Neural progenitor cell (in vitro differentiated cells): ENCODE measurements around the gene FBXO10. TPM values are rescaled to one million over a fixed set of nuclear protein-coding genes. Genes with fewer than 3 reads are reported as not detected.
A peak's percentile ranks its signal among the peaks of the same experiment; 100 is the strongest.

ENCODE experiments used
- DNase-seq: peaks from one replicate; pipeline ENCODE4 v3.0.0-alpha.2; 2016; ENCODE audit warnings: low spot score
- H2AFZ ChIP-seq: fragments of 200-600 bp; sonication (generic); replicated peaks from 2 replicates; pipeline ENCODE4 v1.6.1; 2016; ENCODE audit warnings: antibody characterized with exemption
- H3F3A ChIP-seq: fragments of 200-600 bp; sonication (generic); 2 replicates; pipeline ENCODE4 v1.6.1; 2016; ENCODE audit warnings: antibody characterized with exemption, low read depth
- H3K27ac ChIP-seq: fragments of 200-600 bp; sonication (generic); 2 replicates; pipeline ENCODE4 v1.5.1; 2016; ENCODE audit warnings: mild to moderate bottlenecking
- H3K27me3 ChIP-seq: fragments of 200-600 bp; sonication (generic); 2 replicates; pipeline ENCODE4 v1.6.1; 2016; ENCODE audit warnings: mild to moderate bottlenecking, moderate library complexity
- H3K36me3 ChIP-seq: fragments of 200-600 bp; sonication (generic); 2 replicates; pipeline ENCODE4 v1.5.1; 2016
- H3K4me1 ChIP-seq: fragments of 200-600 bp; sonication (generic); 2 replicates; pipeline ENCODE4 v1.6.1; 2016; ENCODE audit warnings: mixed run types
- H3K4me2 ChIP-seq: fragments of 200-600 bp; sonication (generic); 2 replicates; pipeline ENCODE4 v1.6.1; 2016
- H3K4me3 ChIP-seq: fragments of 200-600 bp; sonication (generic); 2 replicates; pipeline ENCODE4 v1.5.1; 2016
- H3K79me2 ChIP-seq: fragments of 200-600 bp; sonication (generic); 2 replicates; pipeline ENCODE4 v1.6.1; 2016; ENCODE audit warnings: low read depth
- H3K9ac ChIP-seq: fragments of 200-600 bp; sonication (generic); 2 replicates; pipeline ENCODE4 v1.6.1; 2016
- H3K9me3 ChIP-seq: fragments of 200-600 bp; sonication (generic); 2 replicates; pipeline ENCODE4 v1.5.1; 2016; ENCODE audit warnings: low read depth
- H4K20me1 ChIP-seq: fragments of 200-600 bp; sonication (generic); 2 replicates; pipeline ENCODE4 v1.6.1; 2016; ENCODE audit warnings: low read depth
- H3K27ac Mint-ChIP-seq: 3 replicates; pipeline ENCODE4 v1.8.0; 2021; ENCODE audit warnings: mixed read lengths
- H3K27me3 Mint-ChIP-seq: 2 replicates; pipeline ENCODE4 v1.8.0; 2022; ENCODE audit warnings: low read depth, mild to moderate bottlenecking, inconsistent platforms, moderate library complexity, mixed read lengths; ENCODE audit not compliant: insufficient read depth
- H3K36me3 Mint-ChIP-seq: 3 replicates; pipeline ENCODE4 v1.8.0; 2021; ENCODE audit warnings: mixed read lengths
- H3K4me1 Mint-ChIP-seq: 3 replicates; pipeline ENCODE4 v1.8.0; 2021; ENCODE audit warnings: mixed read lengths
- H3K4me3 Mint-ChIP-seq: 3 replicates; pipeline ENCODE4 v1.8.0; 2021; ENCODE audit warnings: mild to moderate bottlenecking, moderate library complexity, mixed read lengths
- H3K9me3 Mint-ChIP-seq: 3 replicates; pipeline ENCODE4 v1.8.0; 2020; ENCODE audit warnings: mixed read lengths
- EZH2 ChIP-seq: fragments of 200-600 bp; sonication (generic); IDR thresholded peaks from 2 replicates; pipeline ENCODE4 v1.6.1; 2017; ENCODE audit warnings: antibody characterized with exemption, mild to moderate bottlenecking, moderate library complexity
- EZH2phosphoT487 ChIP-seq: fragments of 200-600 bp; sonication (generic); IDR thresholded peaks from 2 replicates; pipeline ENCODE4 v1.6.1; 2017; ENCODE audit warnings: antibody characterized with exemption
- total RNA-seq: library from RNA; depleted of rRNA; stranded (reverse); fragments of >200 nt; gene quantifications from 2 replicates; pipeline ENCODE4 v1.2.3, GENCODE V29; 2015; ENCODE audit warnings: low replicate concordance
- TF ChIP-seq, protein P1 (sequence below): fragments of 200-600 bp; sonication (generic); IDR thresholded peaks from 2 replicates; pipeline ENCODE4 v1.5.1; 2017; ENCODE audit warnings: antibody characterized with exemption, mild to moderate bottlenecking

Gene FBXO10
- total RNA-seq, 1 donor from 2014 or later, result 13.4 TPM

DNA sequence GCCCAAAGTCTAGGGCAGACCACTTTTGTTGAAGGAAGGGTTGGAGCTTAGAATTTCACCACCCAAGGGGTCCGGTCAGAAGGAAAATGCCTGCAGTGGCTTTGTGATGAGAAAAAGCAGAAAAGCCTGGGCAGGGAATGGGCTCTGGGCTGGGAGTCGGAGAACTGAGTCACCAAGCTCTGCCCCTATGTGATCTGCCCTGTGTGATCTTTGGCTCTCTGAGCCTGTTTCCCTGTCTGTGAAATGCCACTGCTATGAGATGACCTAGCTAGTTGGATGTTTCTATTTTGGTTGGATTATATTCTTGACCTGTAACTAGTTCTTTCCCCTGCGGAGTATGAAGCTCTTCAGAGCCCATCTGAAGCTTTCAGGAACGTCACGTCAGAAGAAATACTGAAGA lies 80.6 kb downstream of the FBXO10 start:
- no peak for DNase-seq
- Histone ChIP-seq H3K4me1 (no peaks in the 10 kb centered on the region), H3F3A (no peaks in the 10 kb centered on the region), H3K9ac (no peak overlapping the region), H4K20me1 (no peaks in the 10 kb centered on the region), H3K79me2 (no peaks in the 10 kb centered on the region), H3K4me2 (no peak overlapping the region), H2AFZ (no peak overlapping the region), H3K27ac (no peak overlapping the region), H3K9me3 (no peaks in the 10 kb centered on the region), H3K36me3 (no peaks in the 10 kb centered on the region), H3K4me3 (no peak overlapping the region), H3K27me3 (no peaks in the 10 kb centered on the region)
- no peaks in the 10 kb centered on the region for H3K4me1 Mint-ChIP-seq
- no peak overlapping the region for H3K27ac Mint-ChIP-seq
- peaks cover 44% of the 10 kb centered on the region for H3K36me3 Mint-ChIP-seq
- TF ChIP-seq EZH2 (no peak), EZH2phosphoT487 (no peak)
- TF ChIP-seq, protein P1, sequence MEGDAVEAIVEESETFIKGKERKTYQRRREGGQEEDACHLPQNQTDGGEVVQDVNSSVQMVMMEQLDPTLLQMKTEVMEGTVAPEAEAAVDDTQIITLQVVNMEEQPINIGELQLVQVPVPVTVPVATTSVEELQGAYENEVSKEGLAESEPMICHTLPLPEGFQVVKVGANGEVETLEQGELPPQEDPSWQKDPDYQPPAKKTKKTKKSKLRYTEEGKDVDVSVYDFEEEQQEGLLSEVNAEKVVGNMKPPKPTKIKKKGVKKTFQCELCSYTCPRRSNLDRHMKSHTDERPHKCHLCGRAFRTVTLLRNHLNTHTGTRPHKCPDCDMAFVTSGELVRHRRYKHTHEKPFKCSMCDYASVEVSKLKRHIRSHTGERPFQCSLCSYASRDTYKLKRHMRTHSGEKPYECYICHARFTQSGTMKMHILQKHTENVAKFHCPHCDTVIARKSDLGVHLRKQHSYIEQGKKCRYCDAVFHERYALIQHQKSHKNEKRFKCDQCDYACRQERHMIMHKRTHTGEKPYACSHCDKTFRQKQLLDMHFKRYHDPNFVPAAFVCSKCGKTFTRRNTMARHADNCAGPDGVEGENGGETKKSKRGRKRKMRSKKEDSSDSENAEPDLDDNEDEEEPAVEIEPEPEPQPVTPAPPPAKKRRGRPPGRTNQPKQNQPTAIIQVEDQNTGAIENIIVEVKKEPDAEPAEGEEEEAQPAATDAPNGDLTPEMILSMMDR, result no peak
- H3K9me3 Mint-ChIP-seq, result no peaks in the 10 kb centered on the region
- no peak overlapping the region for H3K4me3 Mint-ChIP-seq
- H3K27me3 Mint-ChIP-seq, result no peaks in the 10 kb centered on the region

DNA sequence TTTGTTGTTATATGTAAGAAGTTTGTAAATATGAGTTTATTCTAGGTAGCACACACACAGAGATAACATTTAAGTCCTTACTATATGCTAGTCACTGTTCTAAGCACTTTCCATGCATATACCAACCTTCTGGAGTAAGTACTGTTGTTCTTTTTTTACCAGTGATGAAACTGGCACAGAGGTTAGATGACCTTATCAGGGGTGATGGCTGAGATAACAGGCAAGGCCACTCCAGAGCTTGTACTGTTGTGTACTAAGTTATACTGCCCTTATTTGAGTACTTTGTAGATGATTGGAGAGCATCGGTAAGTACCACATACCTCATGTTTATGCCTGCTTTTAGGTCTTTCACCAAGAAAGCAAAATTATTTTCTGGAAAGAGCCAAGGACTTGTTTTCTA lies 84.2 kb downstream of the FBXO10 start:
- no peak overlapping the region for H2AFZ ChIP-seq
- no peak overlapping the region for H3K4me3 ChIP-seq
- H3K79me2 ChIP-seq, result peaks cover 11% of the 10 kb centered on the region
- Mint-ChIP-seq H3K27me3 (no peaks in the 10 kb centered on the region), H3K36me3 (peaks cover 39% of the 10 kb centered on the region), H3K9me3 (no peaks in the 10 kb centered on the region), H3K4me3 (no peak overlapping the region), H3K27ac (no peak overlapping the region), H3K4me1 (peaks cover 8% of the 10 kb centered on the region)
- H3K27ac ChIP-seq, result no peak overlapping the region
- no peaks in the 10 kb centered on the region for H3K9me3 ChIP-seq
- H3K27me3 ChIP-seq, result no peaks in the 10 kb centered on the region
- DNase-seq, result no peak
- H3K4me2 ChIP-seq, result no peak overlapping the region
- no peak overlapping the region for H3K9ac ChIP-seq
- no peaks in the 10 kb centered on the region for H3F3A ChIP-seq
- peaks cover 5% of the 10 kb centered on the region for H3K4me1 ChIP-seq
- H3K36me3 ChIP-seq, result no peaks in the 10 kb centered on the region
- TF ChIP-seq EZH2phosphoT487 (no peak), EZH2 (no peak)
- TF ChIP-seq, protein P1, result no peak
- H4K20me1 ChIP-seq, result peaks cover 2% of the 10 kb centered on the region

DNA sequence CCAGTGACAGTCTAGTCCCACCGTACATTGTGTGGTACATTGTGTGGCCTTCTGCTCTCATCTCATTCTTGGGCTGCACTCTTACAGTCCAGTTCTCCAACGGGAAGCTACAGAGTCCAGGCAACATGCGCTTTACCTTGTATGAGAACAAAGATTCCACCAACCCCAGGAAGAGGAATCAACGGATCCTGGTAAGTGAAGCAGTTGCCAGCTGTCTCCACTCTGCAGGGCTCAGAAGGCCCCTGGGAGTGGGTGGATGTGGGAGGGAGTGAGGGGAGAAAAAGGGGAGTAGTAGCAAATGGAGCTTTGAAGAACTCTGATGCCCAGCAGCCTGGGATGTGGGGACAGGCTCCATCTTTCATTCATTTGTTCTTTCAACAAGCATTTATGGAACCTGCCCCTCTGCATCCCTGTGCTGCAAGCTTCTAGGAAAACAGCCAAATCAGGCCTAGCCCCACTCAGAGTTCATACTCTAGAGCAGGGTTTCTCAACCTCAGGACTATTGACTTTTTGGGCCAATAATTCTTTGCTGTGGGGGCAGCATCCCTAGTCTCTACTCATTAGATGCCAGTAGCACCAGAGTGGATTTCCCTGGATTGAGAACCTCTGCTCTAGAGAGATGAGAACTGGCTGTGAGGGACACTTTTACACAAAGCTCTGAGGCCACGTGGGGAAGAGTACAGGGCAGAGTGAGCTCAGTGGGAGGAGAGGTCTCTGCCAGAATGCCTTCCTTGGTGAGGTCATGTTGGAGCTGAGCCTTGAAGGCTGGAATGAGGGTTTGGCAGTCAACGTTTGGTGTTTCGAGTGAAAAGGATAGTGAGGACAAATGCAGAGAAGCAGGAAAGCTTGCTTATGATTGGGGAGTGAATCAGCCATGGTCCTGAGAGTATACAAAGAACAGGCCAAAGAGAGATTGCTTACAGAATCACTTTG lies 89.3 kb downstream of the FBXO10 start:
- Mint-ChIP-seq H3K4me1 (peaks cover 27% of the 10 kb centered on the region), H3K36me3 (peaks cover 19% of the 10 kb centered on the region), H3K27me3 (peaks cover 3% of the 10 kb centered on the region), H3K4me3 (peak overlapping the region; percentile 92), H3K9me3 (no peaks in the 10 kb centered on the region), H3K27ac (peak overlapping the region; percentile 82)
- H3K9me3 ChIP-seq, result no peaks in the 10 kb centered on the region
- DNase-seq, result no peak
- peaks cover 11% of the 10 kb centered on the region for H4K20me1 ChIP-seq
- no peaks in the 10 kb centered on the region for H3F3A ChIP-seq
- TF ChIP-seq, protein P1, result no peak
- TF ChIP-seq EZH2phosphoT487, result no peak
- no peak for TF ChIP-seq EZH2
- no peaks in the 10 kb centered on the region for H3K27me3 ChIP-seq
- H3K4me3 ChIP-seq, result peak overlapping the region; percentile 79
- H3K36me3 ChIP-seq, result no peaks in the 10 kb centered on the region
- peaks cover 11% of the 10 kb centered on the region for H3K4me1 ChIP-seq
- peak overlapping the region; percentile 59 for H3K9ac ChIP-seq
- peaks cover 22% of the 10 kb centered on the region for H3K79me2 ChIP-seq
- H3K27ac ChIP-seq, result no peak overlapping the region
- peak overlapping the region; percentile 96 for H3K4me2 ChIP-seq
- H2AFZ ChIP-seq, result no peak overlapping the region
